ENCODE results near the gene TSPAN14.
"Not testable (repeated sequence)": the region's sequence is repeated elsewhere in the genome, so short reads cannot be mapped to it uniquely, and the experiment has no call there.

TSPAN14 gene

GRCh38 chr10:80524190-80524909 lies 70.2 kb downstream of the TSPAN14 start:
- DNase-seq (ENCODE audit: low read depth), result no peak

- DNase-seq (ENCODE audit: low read depth), result no peak
Measured at GRCh38 chr10:80526218-80526617, 72.1 kb downstream of the TSPAN14 start.

- DNase-seq (ENCODE audit: low read depth), result no peak
Measured at GRCh38 chr10:80526742-80527141, 72.6 kb downstream of the TSPAN14 start.

GRCh38 chr10:80528185-80528700 lies 74.1 kb downstream of the TSPAN14 start:
- DNase-seq (ENCODE audit: low read depth), result no peak

DNA sequence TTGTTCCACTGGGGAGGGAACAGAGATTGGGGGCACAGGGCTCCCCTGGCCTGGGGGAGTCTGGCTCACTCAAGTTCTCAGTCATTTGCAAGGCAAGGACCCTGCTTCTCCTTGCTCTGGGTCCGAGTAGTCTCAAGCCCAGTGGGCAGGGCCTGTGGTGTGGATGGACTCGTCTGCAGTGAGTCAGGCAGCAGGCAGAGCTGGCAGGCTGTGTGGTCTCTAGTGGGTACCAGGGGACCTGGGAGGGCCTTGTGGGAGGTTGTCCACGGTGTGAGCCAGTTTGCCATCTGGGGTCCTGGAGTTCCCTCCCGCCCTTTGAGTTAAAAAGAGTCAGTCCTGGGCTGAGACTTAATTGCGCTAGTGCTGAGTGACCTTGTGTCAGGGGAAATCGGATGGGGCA lies 74.8 kb downstream of the TSPAN14 start:
- no peak for DNase-seq (ENCODE audit: low read depth)

- DNase-seq (ENCODE audit: low read depth), result no peak
Measured at GRCh38 chr10:80529604-80530003, 75.5 kb downstream of the TSPAN14 start.

GRCh38 chr10:80530251-80530650 lies 76.1 kb downstream of the TSPAN14 start:
- DNase-seq (ENCODE audit: low read depth), result no peak

DNA sequence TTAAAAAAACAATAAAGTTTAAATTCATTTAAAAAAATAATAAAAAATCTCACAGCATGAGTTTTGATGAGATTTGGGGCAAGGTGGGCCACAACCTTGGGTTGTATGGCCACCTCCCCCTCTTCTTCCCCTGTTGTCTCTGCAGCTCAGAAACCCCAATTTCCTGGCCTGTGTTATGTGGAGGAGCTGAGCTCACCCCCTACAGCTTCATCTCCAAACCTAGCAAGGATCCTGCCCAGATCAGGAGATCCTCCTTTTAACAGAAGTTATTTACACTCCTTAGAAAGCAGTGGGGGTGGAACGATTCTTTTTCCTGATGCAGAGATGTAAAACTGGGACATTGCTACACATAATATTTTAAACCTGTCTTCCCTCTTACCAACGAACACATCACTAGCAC lies 76.7 kb downstream of the TSPAN14 start:
- DNase-seq (ENCODE audit: low read depth), result no peak

DNA sequence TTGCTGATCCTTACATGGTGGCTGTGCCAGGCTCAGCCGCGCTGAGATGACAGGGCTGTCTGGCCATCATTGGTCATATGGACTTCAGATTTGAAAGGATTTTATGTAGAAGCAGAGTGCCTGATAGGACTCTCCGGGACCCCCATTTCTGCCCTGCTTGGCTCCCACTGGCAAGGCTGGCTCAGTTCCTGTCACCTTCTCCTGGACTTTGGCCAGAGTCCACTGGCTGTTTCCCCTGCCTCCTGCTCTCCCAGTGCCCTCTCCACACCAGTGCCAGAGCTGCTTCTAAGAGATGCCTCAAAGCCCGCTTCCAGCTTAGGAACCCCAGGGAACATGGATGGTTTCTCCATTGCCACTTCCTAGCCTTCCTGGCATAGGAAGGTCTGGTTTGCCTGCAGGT lies 78.5 kb downstream of the TSPAN14 start:
- DNase-seq (ENCODE audit: low read depth), result no peak

DNA sequence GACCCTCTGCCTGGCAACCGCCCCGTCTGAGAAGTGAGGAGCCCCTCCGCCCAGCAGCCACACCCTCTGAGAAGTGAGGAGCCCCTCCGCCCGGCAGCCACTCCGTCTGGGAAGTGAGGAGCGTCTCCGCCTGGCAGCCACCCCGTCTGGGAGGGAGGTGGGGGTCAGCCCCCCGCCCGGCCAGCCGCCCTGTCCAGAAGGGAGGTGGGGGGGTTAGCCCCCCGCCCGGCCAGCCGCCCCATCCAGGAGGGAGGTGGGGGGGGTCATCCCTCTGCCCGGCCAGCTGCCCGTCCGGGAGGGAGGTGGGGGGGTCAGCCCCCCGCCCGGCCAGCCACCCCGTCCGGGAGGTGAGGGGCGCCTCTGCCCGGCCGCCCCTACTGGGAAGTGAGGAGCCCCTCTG lies 79.9 kb downstream of the TSPAN14 start:
- not testable (repeated sequence) for DNase-seq (ENCODE audit: low read depth)

- DNase-seq (ENCODE audit: low read depth), result not testable (repeated sequence)
Measured at GRCh38 chr10:80534646-80535045, 80.5 kb downstream of the TSPAN14 start.

GRCh38 chr10:80535671-80536360 lies 81.7 kb downstream of the TSPAN14 start:
- peak; percentile 53 for DNase-seq (ENCODE audit: low read depth)

DNA sequence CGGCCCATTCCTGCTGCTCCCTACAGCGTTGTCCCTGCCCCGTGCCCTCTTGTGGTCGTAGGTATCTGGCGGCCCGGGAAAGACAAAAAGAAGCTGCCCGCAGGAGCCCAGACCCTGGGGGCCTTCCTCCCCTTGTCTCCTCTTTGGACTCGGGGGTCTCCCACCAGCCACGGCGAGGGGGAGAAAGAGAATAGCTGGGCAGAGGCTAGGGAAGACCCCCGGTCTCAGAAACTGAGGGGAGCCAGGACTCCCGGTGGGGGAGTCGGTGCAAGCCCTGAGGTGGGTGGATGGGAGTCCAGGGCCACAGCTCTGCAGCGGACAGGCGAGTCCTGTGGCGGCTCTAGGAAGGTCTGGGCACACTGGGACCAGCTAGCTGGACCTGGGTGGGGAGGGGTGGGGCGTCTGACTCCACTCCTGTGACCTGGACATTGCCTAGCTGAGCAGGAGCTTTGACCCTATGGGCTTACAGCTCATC lies 82.3 kb downstream of the TSPAN14 start:
- DNase-seq (ENCODE audit: low read depth), result no peak

DNA sequence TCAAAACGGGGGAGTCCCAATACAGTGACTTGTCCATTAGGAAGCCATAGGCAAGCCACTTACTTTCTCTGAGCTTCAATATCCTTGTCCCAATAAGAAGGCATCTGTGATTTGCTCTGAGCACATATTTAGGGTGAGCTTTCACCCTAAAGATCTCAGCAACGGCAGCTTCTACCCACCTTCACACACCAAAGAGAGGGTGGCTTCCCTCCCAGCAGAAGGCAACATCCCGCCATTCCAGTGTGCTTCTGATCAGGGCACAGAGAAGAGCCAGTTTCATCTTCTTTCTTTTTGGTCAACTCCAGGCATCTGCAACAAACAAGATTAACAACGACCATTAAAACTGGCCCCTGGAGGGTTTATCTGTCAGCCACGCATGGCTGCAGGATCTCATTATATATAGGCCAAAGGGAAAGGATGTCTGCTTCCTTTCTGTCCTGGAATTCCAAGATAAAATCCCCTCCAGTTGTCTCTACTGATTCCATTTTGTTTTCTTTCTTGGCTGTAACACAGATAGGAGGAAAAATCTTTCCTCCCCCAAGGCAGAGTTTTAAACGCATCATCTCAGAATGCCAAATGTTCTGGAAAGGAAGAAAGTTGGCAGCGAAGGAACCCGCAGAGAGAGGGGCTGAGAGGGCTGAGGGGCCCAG lies 83.1 kb downstream of the TSPAN14 start:
- no peak for DNase-seq (ENCODE audit: low read depth)

- no peak for DNase-seq (ENCODE audit: low read depth)
Measured at GRCh38 chr10:80537736-80538480, 83.8 kb downstream of the TSPAN14 start, which contains the start of gene SH2D4B. SH2D4B (plus strand) TSS chr10:80537902; CDS start chr10:80538332, 430 bp downstream.

GRCh38 chr10:80538481-80539185 lies 84.5 kb downstream of the TSPAN14 start:
- no peak for DNase-seq (ENCODE audit: low read depth)

DNA sequence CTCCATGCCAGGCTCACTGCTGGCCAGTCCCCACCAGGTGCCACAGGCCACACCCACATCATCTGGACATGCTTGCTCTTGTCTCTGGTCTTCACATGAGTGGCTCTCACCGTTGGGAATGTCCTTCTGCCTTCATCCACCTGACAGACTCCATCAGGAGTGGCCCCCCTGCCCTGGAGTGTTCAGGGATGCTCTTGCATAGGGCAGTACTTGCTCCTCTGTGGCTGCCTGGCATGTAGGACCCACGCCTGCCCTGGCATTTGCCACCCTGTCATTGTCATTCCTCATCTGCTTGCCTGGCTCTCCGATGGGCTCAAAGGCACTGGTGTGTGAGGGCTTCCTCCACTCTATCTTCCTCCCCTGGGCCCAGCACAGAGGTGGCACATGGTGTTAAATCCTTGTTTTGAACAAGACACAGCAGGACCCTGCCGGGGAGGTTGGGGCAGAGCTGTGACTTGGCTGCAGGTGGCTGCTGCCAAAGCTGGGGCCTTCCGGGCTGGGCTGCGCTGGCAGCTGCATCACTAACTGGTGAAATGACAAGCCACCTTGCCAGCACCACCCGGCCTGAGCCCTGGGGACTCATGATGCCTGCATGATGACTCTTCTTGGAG lies 85.4 kb downstream of the TSPAN14 start:
- no peak for DNase-seq (ENCODE audit: low read depth)

DNA sequence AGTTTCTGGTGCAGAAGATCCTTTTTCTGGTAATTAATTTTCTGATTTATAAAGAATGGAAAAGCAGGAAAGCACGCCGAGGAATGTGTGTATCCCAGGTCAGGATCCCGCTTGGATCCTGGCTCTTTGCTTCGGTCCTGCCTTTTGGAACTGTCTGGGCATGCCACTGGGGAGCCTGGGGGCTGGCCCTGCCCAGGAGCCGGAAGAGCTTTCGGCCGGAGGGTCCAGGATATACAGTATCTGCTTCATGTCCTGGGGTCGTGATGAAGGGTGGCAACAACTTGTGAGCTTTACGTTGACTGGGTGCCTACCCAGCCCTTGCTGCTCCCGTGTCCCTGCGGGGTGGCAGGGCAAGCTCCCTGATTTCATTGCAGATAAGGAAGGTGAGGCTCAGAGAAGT lies 86.0 kb downstream of the TSPAN14 start:
- no peak for DNase-seq (ENCODE audit: low read depth)

DNA sequence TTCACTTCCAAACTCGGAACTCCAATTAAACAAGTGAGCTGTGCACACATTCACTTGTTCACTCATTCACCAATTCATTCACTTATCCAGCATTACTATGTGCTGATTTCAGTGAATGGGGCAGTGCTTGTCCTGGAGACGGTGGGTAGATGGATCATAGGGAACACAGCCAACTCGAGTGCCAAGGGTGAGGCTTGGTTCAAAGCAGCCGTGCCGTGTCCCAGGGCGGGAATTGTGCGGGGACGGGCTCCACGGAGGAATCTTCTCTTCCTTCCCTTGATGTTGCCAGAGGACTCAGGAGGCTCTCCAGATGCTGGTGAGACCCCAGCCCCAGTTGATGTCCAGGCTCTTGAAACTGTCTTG lies 86.5 kb downstream of the TSPAN14 start:
- DNase-seq (ENCODE audit: low read depth), result no peak

- no peak for DNase-seq (ENCODE audit: low read depth)
Measured at GRCh38 chr10:80540981-80541750, 87.1 kb downstream of the TSPAN14 start.
